ENCODE results near the gene DCAF17.

DNA sequence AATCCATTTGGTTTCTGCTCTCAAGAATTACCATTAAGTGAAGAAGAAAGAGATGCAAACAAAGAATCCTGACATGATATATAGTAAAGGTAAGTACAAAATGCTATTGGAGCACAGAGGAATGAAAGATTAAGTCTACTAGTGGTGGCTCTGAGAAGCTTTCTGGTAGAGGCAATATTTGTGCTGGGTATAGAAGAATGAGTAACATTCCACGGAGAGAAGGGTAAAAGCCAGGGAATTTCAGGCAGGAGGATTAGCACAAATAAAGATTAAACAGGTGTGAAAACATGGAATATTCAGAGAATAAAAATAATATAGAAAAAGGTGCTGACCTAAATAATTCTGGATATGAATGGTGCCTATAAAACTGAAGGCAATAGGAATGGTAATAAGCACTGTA lies 32.1 kb upstream of the DCAF17 start:
- no peak for TF ChIP-seq POLR2A (IDR thresholded peaks at IDR 0.05)
- TF ChIP-seq, protein P1, sequence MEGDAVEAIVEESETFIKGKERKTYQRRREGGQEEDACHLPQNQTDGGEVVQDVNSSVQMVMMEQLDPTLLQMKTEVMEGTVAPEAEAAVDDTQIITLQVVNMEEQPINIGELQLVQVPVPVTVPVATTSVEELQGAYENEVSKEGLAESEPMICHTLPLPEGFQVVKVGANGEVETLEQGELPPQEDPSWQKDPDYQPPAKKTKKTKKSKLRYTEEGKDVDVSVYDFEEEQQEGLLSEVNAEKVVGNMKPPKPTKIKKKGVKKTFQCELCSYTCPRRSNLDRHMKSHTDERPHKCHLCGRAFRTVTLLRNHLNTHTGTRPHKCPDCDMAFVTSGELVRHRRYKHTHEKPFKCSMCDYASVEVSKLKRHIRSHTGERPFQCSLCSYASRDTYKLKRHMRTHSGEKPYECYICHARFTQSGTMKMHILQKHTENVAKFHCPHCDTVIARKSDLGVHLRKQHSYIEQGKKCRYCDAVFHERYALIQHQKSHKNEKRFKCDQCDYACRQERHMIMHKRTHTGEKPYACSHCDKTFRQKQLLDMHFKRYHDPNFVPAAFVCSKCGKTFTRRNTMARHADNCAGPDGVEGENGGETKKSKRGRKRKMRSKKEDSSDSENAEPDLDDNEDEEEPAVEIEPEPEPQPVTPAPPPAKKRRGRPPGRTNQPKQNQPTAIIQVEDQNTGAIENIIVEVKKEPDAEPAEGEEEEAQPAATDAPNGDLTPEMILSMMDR (IDR thresholded peaks at IDR 0.05), result no peak

Data from body of pancreas (tissue), 4 donors.